ENCODE results near the gene ANAPC7.

- TF ChIP-seq CTCF (conservative IDR thresholded peaks at IDR 0.05) (no peak), ZFX (IDR thresholded peaks at IDR 0.05) (no peak)
Measured at GRCh38 chr12:110421701-110422100, 18.2 kb upstream of the ANAPC7 start.
